Panc1 (cell line): ENCODE data around the gene TMSB15C. TPM values are rescaled to one million over a fixed set of nuclear protein-coding genes. Genes with fewer than 3 reads are reported as not detected.

Experiments
- ATAC-seq: fragments of 200-7000 bp; cut with Tn5 transposase; 2 replicates; pipeline ENCODE4 v1.9.1; 2020; ENCODE audit warnings: mild to moderate bottlenecking, moderate library complexity
- BruUV-seq: library from RNA; stranded (reverse); fragments of 400-500 nt; replicated peaks from 2 replicates; lab custom pipeline; 2021; lab: Mats Ljungman, UMichigan
- CTCF ChIA-PET: fragments of 300-600 bp; sonication (Branson Sonifier 250); formaldehyde crosslinking; loops from one replicate; lab custom pipeline; 2022; ENCODE audit warnings: antibody characterized with exemption; lab: Charles Lee
- POLR2A ChIA-PET: fragments of 300-600 bp; sonication (Branson Sonifier 250); formaldehyde crosslinking; loops from one replicate; lab custom pipeline; 2022; ENCODE audit warnings: antibody characterized with exemption; lab: Charles Lee
- DNase-seq: peaks from one replicate; pipeline ENCODE4 v3.0.0-alpha.2; 2010; ENCODE audit warnings: low read depth, low spot score
- H3K27ac ChIP-seq: 2 replicates; pipeline ENCODE4 v1.5.1; 2011; ENCODE audit warnings: mild to moderate bottlenecking, low read length, inconsistent platforms
- H3K27me3 ChIP-seq: fragments of 200-500 bp; sonication (Bioruptor generic); 2 replicates; pipeline ENCODE4 v1.6.0; 2014; ENCODE audit warnings: low read length, inconsistent platforms; ENCODE audit not compliant: control insufficient read depth, insufficient read depth
- H3K36me3 ChIP-seq: fragments of 200-500 bp; sonication (Bioruptor generic); 2 replicates; pipeline ENCODE4 v1.5.1; 2014; ENCODE audit warnings: inconsistent platforms, mild to moderate bottlenecking, low read length, moderate library complexity; ENCODE audit not compliant: control insufficient read depth, insufficient read depth
- H3K4me1 ChIP-seq: 2 replicates; pipeline ENCODE4 v1.5.1; 2011; ENCODE audit warnings: inconsistent platforms, mild to moderate bottlenecking, low read length, moderate library complexity; ENCODE audit not compliant: control insufficient read depth, insufficient read depth
- H3K4me3 ChIP-seq, 2 experiments: 2 replicates each; pipeline ENCODE4 v1.5.1; 2011 to 2012; ENCODE audit warnings: low read depth in 2 of 2, low read length in 2 of 2, mild to moderate bottlenecking in 2 of 2, inconsistent platforms in 1 of 2, moderate library complexity in 1 of 2
- H3K9me3 ChIP-seq: fragments of 200-500 bp; sonication (Bioruptor generic); 2 replicates; pipeline ENCODE4 v1.5.1; 2014; ENCODE audit warnings: low read depth, mild to moderate bottlenecking, inconsistent platforms, low read length, moderate library complexity; ENCODE audit not compliant: control insufficient read depth, insufficient read depth
- CTCF ChIP-seq: fragments of 450-650 bp; IDR thresholded peaks from 2 replicates; pipeline ENCODE4 v1.5.1; 2017; ENCODE audit warnings: mild to moderate bottlenecking
- POLR2AphosphoS5 ChIP-seq: IDR thresholded peaks from 2 replicates; pipeline ENCODE4 v1.6.1; 2012; ENCODE audit warnings: mild to moderate bottlenecking, low read depth, low read length, moderate library complexity
- REST ChIP-seq, 2 experiments: IDR thresholded peaks; 2 replicates each; pipeline ENCODE4 v1.6.1; 2011 to 2012; ENCODE audit warnings: low read depth in 2 of 2, control low read depth in 1 of 2, low read length in 1 of 2, mild to moderate bottlenecking in 1 of 2, moderate library complexity in 1 of 2; ENCODE audit not compliant: insufficient read depth in 1 of 2
- SIN3A ChIP-seq: IDR thresholded peaks from 2 replicates; pipeline ENCODE4 v1.6.1; 2012; ENCODE audit warnings: low read depth, mild to moderate bottlenecking, low read length, moderate library complexity, borderline replicate concordance; ENCODE audit not compliant: insufficient read depth
- TCF7L2 ChIP-seq: IDR thresholded peaks from 2 replicates; pipeline ENCODE4 v1.6.1; 2011; ENCODE audit warnings: mild to moderate bottlenecking, low read depth, low read length, inconsistent platforms
- in situ Hi-C: cut with HindIII; loops from 2 replicates; pipeline ENCODE4 v1.10.0; 2016; ENCODE audit warnings: low sequenced_read_pairs, low pct_unique_long_range_greater_than_20kb
- intact Hi-C: fragments of 100-400 bp; cut with micrococcal nuclease; formaldehyde crosslinking; loops from one replicate; pipeline ENCODE4 v1.10.0; 2022; ENCODE audit not compliant: unreplicated experiment
- total RNA-seq: library from RNA; stranded (reverse); gene quantifications from one replicate; pipeline ENCODE4 v1.2.1, GENCODE V29; 2021; ENCODE audit not compliant: unreplicated experiment

TMSB15C gene
- total RNA-seq, 1 experiment from 2014 or later, result 2.1 TPM

GRCh38 chrX:104039689-104040505 lies 36.1 kb downstream of the TMSB15C start, which contains the start of gene H2BW2:
H2BW2 (plus strand) TSS chrX:104039956; CDS start chrX:104039995, 39 bp downstream.
- no TSS peak for BruUV-seq
- CTCF ChIA-PET, result no interaction called here
- ATAC-seq, result no peak
- no peak within 1 kb of the TSS for H3K27ac ChIP-seq
- no peaks in the 10 kb centered on the region for H3K4me1 ChIP-seq
- intact Hi-C loops (no loop called here), in situ Hi-C loops (no loop called here)
- POLR2A ChIA-PET, result no interaction called here
- H3K4me3 ChIP-seq, result no peak within 1 kb of the TSS
- no peak for DNase-seq
- no peaks in the 10 kb centered on the region for H3K9me3 ChIP-seq
- no peaks in the 10 kb centered on the region for H3K36me3 ChIP-seq
- TF ChIP-seq POLR2AphosphoS5 (no peak), SIN3A (no peak), REST (IDR thresholded peaks at IDR 0.05; ENCODE audit: insufficient read depth in 1 of 2, low read depth in 2 of 2, low read length in 1 of 2) (no peak), CTCF (no peak), TCF7L2 (no peak)
- peaks cover 4% of the 10 kb centered on the region for H3K27me3 ChIP-seq

Other genes starting within 250 kb of the TMSB15C start
- gene RAB9B, start 244.0 kb downstream of the TMSB15C start, total RNA-seq, result 0.62 TPM
- gene TMSB15B, start 113.6 kb downstream of the TMSB15C start, total RNA-seq, result 10.4 TPM
- not detected for gene H2BW1, start 62.5 kb downstream of the TMSB15C start, total RNA-seq
- gene H2BW2, start 36.3 kb downstream of the TMSB15C start, total RNA-seq, result not detected
- gene ZCCHC18, start 36.3 kb upstream of the TMSB15C start, total RNA-seq, result 0.62 TPM
- gene SLC25A53, start 80.8 kb upstream of the TMSB15C start, total RNA-seq, result 9.8 TPM
- 56.8 TPM for gene FAM199X, start 90.2 kb upstream of the TMSB15C start, total RNA-seq
- 2.8 TPM for gene ESX1, start 178.7 kb upstream of the TMSB15C start, total RNA-seq